HepG2 (cell line): ENCODE results near the gene LRRN4. TPM values are rescaled to one million over a fixed set of nuclear protein-coding genes. Genes with fewer than 3 reads are reported as not detected.

Source experiments
- CBX5 ChIP-seq: sonication (generic); formaldehyde crosslinking; IDR thresholded peaks from 2 replicates; pipeline ENCODE4 v1.4.0; 2020; ENCODE audit warnings: missing genetic modification reagents, borderline replicate concordance
- HES4 ChIP-seq: sonication (generic); formaldehyde crosslinking; IDR thresholded peaks from 2 replicates; pipeline ENCODE4 v1.9.0; 2021; ENCODE audit warnings: mild to moderate bottlenecking, missing genetic modification reagents, borderline replicate concordance
- KDM2A ChIP-seq: sonication (generic); formaldehyde crosslinking; IDR thresholded peaks from 2 replicates; pipeline ENCODE4 v1.4.0; 2020; ENCODE audit warnings: low read depth, missing genetic modification reagents, borderline replicate concordance
- THAP11 ChIP-seq: IDR thresholded peaks from 2 replicates; pipeline ENCODE4 v1.6.1; 2016; ENCODE audit warnings: missing biosample characterization, missing genetic modification reagents
- polyA plus RNA-seq, 8 experiments: library from polyadenylated mRNA; depleted of rRNA in 3 of 8; stranded (reverse) in 7 of 8; unstranded in 1 of 8; fragments of >200 nt; fragmentation: Illumina TruSeq in 4 of 8; extraction: Trizol in 4 of 8; gene quantifications; 2 replicates each; pipeline versions ENCODE4 v1.2.1 to v1.2.3, GENCODE V29; 2011 to 2016; ENCODE audit warnings: low read depth in 4 of 8, missing spikeins in 1 of 8, mixed read lengths in 1 of 8; ENCODE audit not compliant: insufficient read depth in 1 of 8
- total RNA-seq, 5 experiments: library from RNA; depleted of rRNA; stranded (reverse); fragments of >200 nt; fragmentation: Illumina TruSeq; extraction: Trizol; gene quantifications; 2 replicates each; pipeline ENCODE4 v1.2.3, GENCODE V29; 2016; ENCODE audit warnings: low read depth in 1 of 5
- TF ChIP-seq, protein P1 (sequence below): sonication (generic); formaldehyde crosslinking; IDR thresholded peaks from 2 replicates; pipeline ENCODE4 v1.4.0; 2020; ENCODE audit warnings: mild to moderate bottlenecking, missing genetic modification reagents
- TF ChIP-seq, protein P2 (sequence below): sonication (generic); formaldehyde crosslinking; IDR thresholded peaks from 2 replicates; pipeline ENCODE4 v1.5.1; 2020; ENCODE audit warnings: mild to moderate bottlenecking, moderate library complexity, missing genetic modification reagents

The LRRN4 gene
- total and polyA plus RNA-seq, 2 of the 13 experiments (the other 11 are each of a cell fraction or from before 2014, with no cell fraction given) = 0.15 to 0.20 TPM

DNA sequence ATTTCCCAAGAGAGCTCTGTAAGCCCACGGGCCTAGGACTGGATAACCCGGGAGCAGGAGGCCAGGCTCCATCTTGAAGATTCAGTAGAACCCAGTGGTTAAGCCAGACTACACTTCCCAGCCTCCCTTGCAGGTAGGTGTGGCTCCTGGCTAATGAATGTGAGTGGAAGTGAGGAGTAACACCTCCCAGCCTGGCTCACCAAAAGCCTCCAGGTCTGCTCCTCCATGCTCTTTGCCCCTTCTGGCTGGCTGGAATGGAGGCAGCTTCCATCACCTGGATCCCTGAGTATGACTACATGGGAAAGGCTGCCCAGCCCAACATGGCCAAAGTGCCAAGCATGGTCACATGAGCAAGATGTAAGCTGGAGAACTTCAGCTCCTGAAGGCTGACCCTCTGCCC, 9.7 kb downstream of the LRRN4 start (continued):
- TF ChIP-seq, protein P1, sequence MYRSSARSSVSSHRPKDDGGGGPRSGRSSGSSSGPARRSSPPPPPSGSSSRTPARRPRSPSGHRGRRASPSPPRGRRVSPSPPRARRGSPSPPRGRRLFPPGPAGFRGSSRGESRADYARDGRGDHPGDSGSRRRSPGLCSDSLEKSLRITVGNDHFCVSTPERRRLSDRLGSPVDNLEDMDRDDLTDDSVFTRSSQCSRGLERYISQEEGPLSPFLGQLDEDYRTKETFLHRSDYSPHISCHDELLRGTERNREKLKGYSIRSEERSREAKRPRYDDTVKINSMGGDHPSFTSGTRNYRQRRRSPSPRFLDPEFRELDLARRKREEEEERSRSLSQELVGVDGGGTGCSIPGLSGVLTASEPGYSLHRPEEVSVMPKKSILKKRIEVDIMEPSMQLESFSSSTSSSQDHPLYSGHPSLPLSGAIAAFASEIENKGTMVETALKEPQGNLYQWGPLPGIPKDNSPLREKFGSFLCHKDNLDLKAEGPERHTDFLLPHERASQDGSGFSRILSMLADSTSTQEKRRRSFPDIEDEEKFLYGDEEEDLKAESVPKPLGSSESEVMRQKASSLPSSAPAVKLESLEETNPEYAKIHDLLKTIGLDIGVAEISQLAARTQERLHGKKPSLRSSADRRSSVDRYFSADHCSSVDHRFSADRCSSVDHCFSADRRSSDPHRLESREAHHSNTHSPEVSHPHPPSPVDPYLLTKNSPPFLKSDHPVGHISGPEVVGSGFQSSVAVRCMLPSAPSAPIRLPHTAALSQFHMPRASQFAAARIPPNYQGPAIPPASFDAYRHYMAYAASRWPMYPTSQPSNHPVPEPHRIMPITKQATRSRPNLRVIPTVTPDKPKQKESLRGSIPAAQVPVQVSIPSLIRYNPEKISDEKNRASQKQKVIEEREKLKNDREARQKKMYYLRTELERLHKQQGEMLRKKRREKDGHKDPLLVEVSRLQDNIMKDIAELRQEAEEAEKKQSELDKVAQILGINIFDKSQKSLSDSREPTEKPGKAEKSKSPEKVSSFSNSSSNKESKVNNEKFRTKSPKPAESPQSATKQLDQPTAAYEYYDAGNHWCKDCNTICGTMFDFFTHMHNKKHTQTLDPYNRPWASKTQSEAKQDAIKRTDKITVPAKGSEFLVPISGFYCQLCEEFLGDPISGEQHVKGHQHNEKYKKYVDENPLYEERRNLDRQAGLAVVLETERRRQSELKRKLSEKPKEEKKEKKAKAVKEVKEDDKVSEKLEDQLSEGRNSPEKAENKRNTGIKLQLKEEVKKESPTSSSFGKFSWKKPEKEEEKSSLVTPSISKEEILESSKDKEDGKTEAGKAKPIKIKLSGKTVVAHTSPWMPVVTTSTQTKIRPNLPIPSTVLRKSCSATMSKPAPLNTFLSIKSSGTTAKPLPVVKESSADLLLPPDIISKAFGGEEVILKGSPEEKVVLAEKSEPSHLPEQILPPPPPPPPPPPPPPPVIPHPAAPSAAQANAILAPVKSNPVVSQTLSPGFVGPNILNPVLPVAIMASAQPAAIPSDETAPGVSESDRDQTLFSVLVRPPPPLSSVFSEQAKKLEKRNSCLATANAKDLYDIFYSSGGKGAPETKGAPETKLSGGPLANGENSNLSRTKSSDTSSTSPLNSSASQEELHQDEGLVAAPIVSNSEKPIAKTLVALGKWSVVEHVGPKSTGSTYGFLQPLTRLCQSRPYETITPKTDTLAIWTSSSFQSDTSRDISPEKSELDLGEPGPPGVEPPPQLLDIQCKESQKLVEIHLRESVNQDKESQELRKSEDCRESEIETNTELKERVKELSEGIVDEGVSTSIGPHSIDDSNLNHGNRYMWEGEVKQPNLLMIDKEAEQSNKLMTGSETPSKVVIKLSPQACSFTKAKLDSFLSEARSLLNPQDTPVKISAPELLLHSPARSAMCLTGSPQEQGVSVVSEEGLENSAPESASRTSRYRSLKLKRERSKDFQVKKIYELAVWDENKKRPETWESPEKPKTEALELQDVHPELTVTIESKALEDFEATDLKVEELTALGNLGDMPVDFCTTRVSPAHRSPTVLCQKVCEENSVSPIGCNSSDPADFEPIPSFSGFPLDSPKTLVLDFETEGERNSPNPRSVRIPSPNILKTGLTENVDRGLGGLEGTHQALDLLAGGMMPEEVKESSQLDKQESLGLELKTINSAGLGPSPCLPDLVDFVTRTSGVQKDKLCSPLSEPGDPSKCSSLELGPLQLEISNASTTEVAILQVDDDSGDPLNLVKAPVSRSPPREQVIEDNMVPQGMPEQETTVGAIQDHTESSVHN (CRISPR knock-in tag) = 0 out of 2 replicates have a peak, but pooled peaks have one; percentile 26
- TF ChIP-seq THAP11 (CRISPR knock-in tag) = peak; percentile 80
- TF ChIP-seq HES4 = peak; percentile 28; the same call in 1 of the 2 replicates
- no peak for TF ChIP-seq CBX5 (CRISPR knock-in tag)
- peak; percentile 43; the same call in 1 of the 2 replicates for TF ChIP-seq KDM2A (CRISPR knock-in tag)
- TF ChIP-seq, protein P2, sequence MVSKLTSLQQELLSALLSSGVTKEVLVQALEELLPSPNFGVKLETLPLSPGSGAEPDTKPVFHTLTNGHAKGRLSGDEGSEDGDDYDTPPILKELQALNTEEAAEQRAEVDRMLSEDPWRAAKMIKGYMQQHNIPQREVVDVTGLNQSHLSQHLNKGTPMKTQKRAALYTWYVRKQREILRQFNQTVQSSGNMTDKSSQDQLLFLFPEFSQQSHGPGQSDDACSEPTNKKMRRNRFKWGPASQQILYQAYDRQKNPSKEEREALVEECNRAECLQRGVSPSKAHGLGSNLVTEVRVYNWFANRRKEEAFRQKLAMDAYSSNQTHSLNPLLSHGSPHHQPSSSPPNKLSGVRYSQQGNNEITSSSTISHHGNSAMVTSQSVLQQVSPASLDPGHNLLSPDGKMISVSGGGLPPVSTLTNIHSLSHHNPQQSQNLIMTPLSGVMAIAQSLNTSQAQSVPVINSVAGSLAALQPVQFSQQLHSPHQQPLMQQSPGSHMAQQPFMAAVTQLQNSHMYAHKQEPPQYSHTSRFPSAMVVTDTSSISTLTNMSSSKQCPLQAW (CRISPR knock-in tag) = 0 out of 2 replicates have a peak, but pooled peaks have one; percentile 22
